ENCODE measurements around the gene GNA15.

GRCh38 chr19:3186891-3187661 is 51.2 kb downstream of the GNA15 start:
- TF ChIP-seq CTCF (IDR thresholded peaks at IDR 0.05) (no peak), POLR2A (IDR thresholded peaks at IDR 0.05) (no peak), EP300 (IDR thresholded peaks at IDR 0.05) (no peak)

All from sigmoid colon (tissue), 4 donors.